Measurements from ENCODE around the gene FBXO10. TPM values are rescaled to one million over a fixed set of nuclear protein-coding genes. Genes with fewer than 3 reads are reported as not detected.

The FBXO10 gene
- total RNA-seq, 2 experiments from 2014 or later, result 9.4 to 13.2 TPM

- ChIA-PET CTCF (ENCODE audit: unreplicated experiment) (no interaction called here), POLR2A (no interaction called here)
- Histone ChIP-seq H2AFZ (ENCODE audit: low read length) (no peak overlapping the region), H3K4me1 (ENCODE audit: insufficient read depth, low read length, poor library complexity, severe bottlenecking) (no peaks in the 10 kb centered on the region), H4K20me1 (ENCODE audit: insufficient read depth, low read length) (no peaks in the 10 kb centered on the region; the same call in 1 of the 2 replicates), H3K4me2 (ENCODE audit: low read length) (no peak overlapping the region), H3K4me3 (ENCODE audit: low read depth, low read length, poor library complexity, severe bottlenecking) (no peak overlapping the region), H3K36me3 (ENCODE audit: insufficient read depth, low read length) (0 out of 2 replicates have a peak, but pooled peaks cover 5% of the 10 kb centered on the region), H3K27ac (ENCODE audit: low read depth, low read length, poor library complexity, severe bottlenecking) (no peak overlapping the region), H3K9me2 (ENCODE audit: insufficient read depth, low read length) (no peaks in the 10 kb centered on the region), H3K79me2 (ENCODE audit: insufficient read depth, low read depth, low read length) (no peaks in the 10 kb centered on the region), H3K9me3 (ENCODE audit: low read length) (no peaks in the 10 kb centered on the region)
- no TSS peak for BruUV-seq (replicated peaks)
- intact Hi-C loops (cut with micrococcal nuclease; ENCODE audit: unreplicated experiment), result no loop called here
- DNase-seq (ENCODE audit: low spot score), result no peak
- no peak for TF ChIP-seq EZH2phosphoT487 (IDR thresholded peaks at IDR 0.05; ENCODE audit: borderline replicate concordance, low read depth, low read length)
- TF ChIP-seq, protein P1, sequence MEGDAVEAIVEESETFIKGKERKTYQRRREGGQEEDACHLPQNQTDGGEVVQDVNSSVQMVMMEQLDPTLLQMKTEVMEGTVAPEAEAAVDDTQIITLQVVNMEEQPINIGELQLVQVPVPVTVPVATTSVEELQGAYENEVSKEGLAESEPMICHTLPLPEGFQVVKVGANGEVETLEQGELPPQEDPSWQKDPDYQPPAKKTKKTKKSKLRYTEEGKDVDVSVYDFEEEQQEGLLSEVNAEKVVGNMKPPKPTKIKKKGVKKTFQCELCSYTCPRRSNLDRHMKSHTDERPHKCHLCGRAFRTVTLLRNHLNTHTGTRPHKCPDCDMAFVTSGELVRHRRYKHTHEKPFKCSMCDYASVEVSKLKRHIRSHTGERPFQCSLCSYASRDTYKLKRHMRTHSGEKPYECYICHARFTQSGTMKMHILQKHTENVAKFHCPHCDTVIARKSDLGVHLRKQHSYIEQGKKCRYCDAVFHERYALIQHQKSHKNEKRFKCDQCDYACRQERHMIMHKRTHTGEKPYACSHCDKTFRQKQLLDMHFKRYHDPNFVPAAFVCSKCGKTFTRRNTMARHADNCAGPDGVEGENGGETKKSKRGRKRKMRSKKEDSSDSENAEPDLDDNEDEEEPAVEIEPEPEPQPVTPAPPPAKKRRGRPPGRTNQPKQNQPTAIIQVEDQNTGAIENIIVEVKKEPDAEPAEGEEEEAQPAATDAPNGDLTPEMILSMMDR (conservative IDR thresholded peaks at IDR 0.05; ENCODE audit: low read length), result no peak
These were observed 25.4 kb downstream of the FBXO10 start for GRCh38 chr9:37550781-37551180.

GRCh38 chr9:37549527-37549926 lies 26.7 kb downstream of the FBXO10 start:
- CTCF ChIA-PET (ENCODE audit: unreplicated experiment), result no interaction called here
- no TSS peak for BruUV-seq (replicated peaks)
- H3K36me3 ChIP-seq (ENCODE audit: insufficient read depth, low read length), result 0 out of 2 replicates have a peak, but pooled peaks cover 5% of the 10 kb centered on the region
- no peaks in the 10 kb centered on the region for H3K9me3 ChIP-seq (ENCODE audit: low read length)
- H3K4me2 ChIP-seq (ENCODE audit: low read length), result no peak overlapping the region
- no peak overlapping the region for H3K27ac ChIP-seq (ENCODE audit: low read depth, low read length, poor library complexity, severe bottlenecking)
- H3K9me2 ChIP-seq (ENCODE audit: insufficient read depth, low read length), result no peaks in the 10 kb centered on the region
- TF ChIP-seq EZH2phosphoT487 (IDR thresholded peaks at IDR 0.05; ENCODE audit: borderline replicate concordance, low read depth, low read length), result no peak
- TF ChIP-seq, protein P1 (conservative IDR thresholded peaks at IDR 0.05; ENCODE audit: low read length), result no peak
- intact Hi-C loops (cut with micrococcal nuclease; ENCODE audit: unreplicated experiment), result no loop called here
- H3K4me1 ChIP-seq (ENCODE audit: insufficient read depth, low read length, poor library complexity, severe bottlenecking), result no peaks in the 10 kb centered on the region
- POLR2A ChIA-PET, result interaction anchor here (0.6 to 1.2 kb wide), 4 partner anchors 34 to 154 kb away, joined by 3 to 4 read pairs (median 3); no protein-coding TSS in a partner anchor
- no peak overlapping the region for H2AFZ ChIP-seq (ENCODE audit: low read length)
- no peaks in the 10 kb centered on the region for H3K79me2 ChIP-seq (ENCODE audit: insufficient read depth, low read depth, low read length)
- no peak for DNase-seq (ENCODE audit: low spot score)
- no peaks in the 10 kb centered on the region; the same call in 1 of the 2 replicates for H4K20me1 ChIP-seq (ENCODE audit: insufficient read depth, low read length)
- H3K4me3 ChIP-seq (ENCODE audit: low read depth, low read length, poor library complexity, severe bottlenecking), result no peak overlapping the region

- Histone ChIP-seq H3K36me3 (ENCODE audit: insufficient read depth, low read length) (0 out of 2 replicates have a peak, but pooled peaks cover 5% of the 10 kb centered on the region), H3K4me2 (ENCODE audit: low read length) (no peak overlapping the region), H3K79me2 (ENCODE audit: insufficient read depth, low read depth, low read length) (no peaks in the 10 kb centered on the region), H3K9me3 (ENCODE audit: low read length) (no peaks in the 10 kb centered on the region), H3K9me2 (ENCODE audit: insufficient read depth, low read length) (no peaks in the 10 kb centered on the region), H4K20me1 (ENCODE audit: insufficient read depth, low read length) (no peaks in the 10 kb centered on the region; the same call in 1 of the 2 replicates), H3K4me1 (ENCODE audit: insufficient read depth, low read length, poor library complexity, severe bottlenecking) (no peaks in the 10 kb centered on the region), H2AFZ (ENCODE audit: low read length) (no peak overlapping the region), H3K27ac (ENCODE audit: low read depth, low read length, poor library complexity, severe bottlenecking) (no peak overlapping the region), H3K4me3 (ENCODE audit: low read depth, low read length, poor library complexity, severe bottlenecking) (no peak overlapping the region)
- intact Hi-C loops (cut with micrococcal nuclease; ENCODE audit: unreplicated experiment), result no loop called here
- ChIA-PET POLR2A (interaction anchor here (0.6 to 1.0 kb wide), 2 partner anchors 19 to 136 kb away, joined by 3 to 4 read pairs; no protein-coding TSS in a partner anchor), CTCF (ENCODE audit: unreplicated experiment) (interaction anchor here (1.1 kb wide), 1 partner anchor 28 kb away, joined by 3 read pairs; no protein-coding TSS in a partner anchor)
- BruUV-seq (replicated peaks), result no TSS peak
- TF ChIP-seq EZH2phosphoT487 (IDR thresholded peaks at IDR 0.05; ENCODE audit: borderline replicate concordance, low read depth, low read length), result no peak
- TF ChIP-seq, protein P1 (conservative IDR thresholded peaks at IDR 0.05; ENCODE audit: low read length), result no peak
- no peak for DNase-seq (ENCODE audit: low spot score)
These were observed 28.8 kb downstream of the FBXO10 start for GRCh38 chr9:37547328-37547878.
